ENCODE results near the gene ZFP57.
A peak's percentile ranks its signal among the peaks of the same experiment; 100 is the strongest.

GRCh38 chr6:29649701-29650673, 31.0 kb downstream of the ZFP57 start:
- peak; percentile 40 to 65 for TF ChIP-seq POLR2A (IDR thresholded peaks at IDR 0.05)
- TF ChIP-seq CTCF (IDR thresholded peaks at IDR 0.05): peak; percentile 87 to 95 (median 92)

Measured in gastroesophageal sphincter (tissue), 3 donors.